Activated CD4-positive, CD25-positive, alpha-beta regulatory T cell treated with anti-CD3 and anti-CD28 coated beads, Interleukin-2, amount 50 U/mL, for 72 hours (primary cell): Measurements from ENCODE around the gene HERPUD2.
"Not testable (repeated sequence)": the region's sequence is repeated elsewhere in the genome, so short reads cannot be mapped to it uniquely, and the experiment has no call there.

Experiments
- DNase-seq: peaks from one replicate; pipeline ENCODE4 v3.0.0; 2021

The HERPUD2 gene

GRCh38 chr7:35712563-35713226 is 17.8 kb upstream of the HERPUD2 start:
- DNase-seq: no peak

- DNase-seq: no peak
Observed at GRCh38 chr7:35707422-35707821, 12.5 kb upstream of the HERPUD2 start.

GRCh38 chr7:35705932-35706461 is 11.1 kb upstream of the HERPUD2 start:
- DNase-seq: no peak

GRCh38 chr7:35704261-35704660 is 9.3 kb upstream of the HERPUD2 start:
- no peak for DNase-seq

- DNase-seq: no peak
Observed at GRCh38 chr7:35702541-35702940, 7.6 kb upstream of the HERPUD2 start.

GRCh38 chr7:35701287-35701900 is 6.5 kb upstream of the HERPUD2 start:
- no peak for DNase-seq

- DNase-seq: no peak
Observed at GRCh38 chr7:35700865-35701264, 5.9 kb upstream of the HERPUD2 start.

- DNase-seq: no peak
Observed at GRCh38 chr7:35700333-35700732, 5.4 kb upstream of the HERPUD2 start.

- no peak for DNase-seq
Observed at GRCh38 chr7:35699796-35700305, 4.9 kb upstream of the HERPUD2 start.

- DNase-seq: not testable (repeated sequence)
Observed at GRCh38 chr7:35698382-35698781, 3.4 kb upstream of the HERPUD2 start.

- no peak for DNase-seq
Observed at GRCh38 chr7:35697414-35698175, 2.7 kb upstream of the HERPUD2 start.

GRCh38 chr7:35695987-35696386 is 1.1 kb upstream of the HERPUD2 start:
- DNase-seq: no peak

- peak; percentile 41 for DNase-seq
Observed at GRCh38 chr7:35695473-35695850, 527 bp upstream of the HERPUD2 start.

- DNase-seq: no peak
Observed at GRCh38 chr7:35694161-35694783, 663 bp downstream of the HERPUD2 start.

- no peak for DNase-seq
Observed at GRCh38 chr7:35691827-35692307, 3.1 kb downstream of the HERPUD2 start.

- DNase-seq: no peak
Observed at GRCh38 chr7:35691366-35691765, 3.6 kb downstream of the HERPUD2 start.

- DNase-seq: not testable (repeated sequence)
Observed at GRCh38 chr7:35690614-35691013, 4.3 kb downstream of the HERPUD2 start.

GRCh38 chr7:35685781-35686180 is 9.2 kb downstream of the HERPUD2 start:
- no peak for DNase-seq

GRCh38 chr7:35681231-35682029 is 13.5 kb downstream of the HERPUD2 start:
- no peak for DNase-seq

GRCh38 chr7:35680403-35681013 is 14.4 kb downstream of the HERPUD2 start:
- no peak for DNase-seq

GRCh38 chr7:35677582-35678356 is 17.2 kb downstream of the HERPUD2 start:
- no peak for DNase-seq
